ENCODE results near the gene DHRS7B. TPM values are rescaled to one million over a fixed set of nuclear protein-coding genes. Genes with fewer than 3 reads are reported as not detected.

Gene DHRS7B
- total RNA-seq, 1 donor from 2014 or later: 19.1 TPM

DNA sequence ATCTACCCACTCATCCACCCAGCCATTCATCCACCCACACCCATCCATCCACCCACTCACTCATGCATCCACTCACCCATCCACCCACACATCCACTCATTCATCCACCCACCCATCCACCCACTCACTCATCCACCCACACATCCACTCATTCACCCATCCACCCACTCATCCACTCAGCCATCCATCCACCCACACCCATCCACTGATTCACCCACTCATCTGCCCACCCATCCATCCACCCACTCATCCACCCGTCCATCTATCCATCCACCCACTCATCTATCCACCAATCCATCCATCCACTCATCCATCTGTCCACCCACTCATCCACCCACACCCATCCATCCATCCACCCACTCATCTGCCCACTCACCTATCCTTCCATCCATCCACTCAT, 109.2 kb downstream of the DHRS7B start:
- no peak overlapping the region for H3K4me3 ChIP-seq (ENCODE audit: low read depth, low read length)
- no peak for DNase-seq (ENCODE audit: low read depth)
- TF ChIP-seq, protein P1, sequence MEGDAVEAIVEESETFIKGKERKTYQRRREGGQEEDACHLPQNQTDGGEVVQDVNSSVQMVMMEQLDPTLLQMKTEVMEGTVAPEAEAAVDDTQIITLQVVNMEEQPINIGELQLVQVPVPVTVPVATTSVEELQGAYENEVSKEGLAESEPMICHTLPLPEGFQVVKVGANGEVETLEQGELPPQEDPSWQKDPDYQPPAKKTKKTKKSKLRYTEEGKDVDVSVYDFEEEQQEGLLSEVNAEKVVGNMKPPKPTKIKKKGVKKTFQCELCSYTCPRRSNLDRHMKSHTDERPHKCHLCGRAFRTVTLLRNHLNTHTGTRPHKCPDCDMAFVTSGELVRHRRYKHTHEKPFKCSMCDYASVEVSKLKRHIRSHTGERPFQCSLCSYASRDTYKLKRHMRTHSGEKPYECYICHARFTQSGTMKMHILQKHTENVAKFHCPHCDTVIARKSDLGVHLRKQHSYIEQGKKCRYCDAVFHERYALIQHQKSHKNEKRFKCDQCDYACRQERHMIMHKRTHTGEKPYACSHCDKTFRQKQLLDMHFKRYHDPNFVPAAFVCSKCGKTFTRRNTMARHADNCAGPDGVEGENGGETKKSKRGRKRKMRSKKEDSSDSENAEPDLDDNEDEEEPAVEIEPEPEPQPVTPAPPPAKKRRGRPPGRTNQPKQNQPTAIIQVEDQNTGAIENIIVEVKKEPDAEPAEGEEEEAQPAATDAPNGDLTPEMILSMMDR (conservative IDR thresholded peaks at IDR 0.05; ENCODE audit: low read depth, low read length): no peak

DNA sequence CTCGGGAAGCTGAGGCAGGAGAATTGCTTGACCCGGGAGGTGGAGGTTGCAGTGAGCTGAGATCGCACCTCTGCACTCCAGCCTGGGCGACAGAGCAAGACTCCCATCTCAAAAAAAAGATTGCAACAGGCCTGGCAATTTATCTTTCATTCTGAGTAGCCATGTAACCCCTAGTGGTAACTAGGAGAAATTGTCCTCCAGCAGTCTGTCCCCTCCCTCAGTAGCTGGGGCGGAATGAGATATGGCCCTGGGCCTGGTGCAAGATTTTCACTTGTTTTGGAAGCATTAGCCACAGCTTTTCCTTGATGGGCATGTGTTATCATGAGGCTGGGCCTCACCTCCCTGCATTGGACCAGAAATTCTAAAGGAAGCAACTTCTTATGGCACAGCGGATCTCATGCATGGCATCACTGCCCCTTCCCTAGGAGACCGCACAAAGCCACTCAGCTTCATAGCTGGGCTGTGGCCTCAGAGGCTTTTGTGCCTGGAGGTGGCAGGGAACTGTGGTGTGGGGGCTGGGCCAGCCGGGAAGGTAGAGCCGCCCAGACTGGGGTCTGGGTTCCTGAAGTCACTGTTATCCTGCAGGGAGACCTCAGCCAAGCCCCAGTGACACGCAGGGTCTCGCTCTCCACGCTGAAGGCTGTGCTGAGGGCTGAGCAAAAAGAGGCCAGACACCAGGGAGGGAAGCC, 113.1 kb downstream of the DHRS7B start:
- DNase-seq (ENCODE audit: low read depth): no peak
- no peak overlapping the region for H3K4me3 ChIP-seq (ENCODE audit: low read depth, low read length)
- TF ChIP-seq, protein P1 (conservative IDR thresholded peaks at IDR 0.05; ENCODE audit: low read depth, low read length): peak; percentile 53

DNA sequence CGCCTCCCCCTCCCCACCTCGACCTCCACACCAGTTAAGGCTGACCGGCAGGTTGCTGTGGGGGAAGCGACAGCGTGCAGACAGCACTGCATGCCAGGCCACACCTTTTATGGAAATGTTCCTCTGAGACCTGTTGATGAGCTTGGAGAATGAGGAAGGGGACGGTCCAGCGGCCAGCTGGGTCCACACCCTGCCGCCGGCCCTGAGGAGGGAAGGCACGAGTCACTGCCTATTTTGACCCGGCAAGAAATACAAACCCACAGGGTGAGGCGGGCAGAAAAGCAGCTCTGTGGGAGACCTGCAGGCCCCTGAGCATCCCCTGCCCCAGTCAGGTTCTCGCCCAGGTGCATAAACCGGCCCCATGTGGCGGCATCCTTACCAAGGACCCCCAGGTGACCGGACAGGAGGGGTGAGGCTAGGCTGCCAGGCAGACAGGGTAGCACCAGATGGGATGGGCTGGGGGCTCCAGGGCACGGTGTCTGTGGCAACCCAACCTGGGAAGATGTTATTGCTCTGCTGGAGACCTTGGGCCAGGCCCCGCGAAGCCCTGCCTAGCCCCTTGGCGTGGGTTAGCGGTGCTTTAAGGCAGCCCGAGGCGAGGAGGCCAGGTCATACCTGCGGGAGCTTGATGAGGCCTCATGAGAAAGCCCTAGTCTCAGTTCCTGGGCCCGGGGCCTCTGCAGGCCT, 113.7 kb downstream of the DHRS7B start:
- no peak for DNase-seq (ENCODE audit: low read depth)
- H3K4me3 ChIP-seq (ENCODE audit: low read depth, low read length): no peak overlapping the region
- TF ChIP-seq, protein P1 (conservative IDR thresholded peaks at IDR 0.05; ENCODE audit: low read depth, low read length): no peak

Other genes starting within 250 kb of the DHRS7B start
- gene USP22, start 84.0 kb upstream of the DHRS7B start, total RNA-seq: 158 and 170 TPM in 2 replicates
- gene TMEM11, start 87.2 kb downstream of the DHRS7B start, total RNA-seq: 34.9 and 51.2 TPM in 2 replicates
- gene NATD1, start 126.4 kb downstream of the DHRS7B start, total RNA-seq: 2.1 and 6.4 TPM in 2 replicates
- 21.8 and 24.7 TPM in 2 replicates for gene MAP2K3, start 157.7 kb downstream of the DHRS7B start, total RNA-seq
- 0.06 and 0.14 TPM in 2 replicates for gene KCNJ12, start 249.4 kb downstream of the DHRS7B start, total RNA-seq